OCI-LY7 (cell line): ENCODE results near the gene COPS2. TPM values are rescaled to one million over a fixed set of nuclear protein-coding genes. Genes with fewer than 3 reads are reported as not detected.

Source experiments
- BruUV-seq: library from RNA; stranded (reverse); fragments of 400-500 nt; replicated peaks from 2 replicates; lab custom pipeline; 2021; lab: Mats Ljungman, UMichigan
- CTCF ChIA-PET: fragments of 300-600 bp; sonication (Branson Sonifier 250); formaldehyde crosslinking; loops from one replicate; lab custom pipeline; 2022; ENCODE audit warnings: antibody characterized with exemption; ENCODE audit not compliant: unreplicated experiment; lab: Charles Lee
- POLR2A ChIA-PET: fragments of 300-600 bp; sonication (Branson Sonifier 250); formaldehyde crosslinking; loops from one replicate; lab custom pipeline; 2022; ENCODE audit warnings: antibody characterized with exemption; lab: Charles Lee
- DNase-seq: peaks from one replicate; pipeline ENCODE4 v3.0.0-alpha.2; 2015; ENCODE audit warnings: low spot score
- H2AFZ ChIP-seq: fragments of 200-600 bp; sonication (generic), shearing (Covaris generic); 2 replicates; pipeline ENCODE4 v1.6.1; 2014; ENCODE audit warnings: mild to moderate bottlenecking, antibody characterized with exemption, low read length, moderate library complexity
- H3K27ac ChIP-seq: fragments of 200-600 bp; sonication (generic); 2 replicates; pipeline ENCODE4 v1.5.1; 2014; ENCODE audit warnings: mixed run types, low read depth, mild to moderate bottlenecking, moderate library complexity, low read length, inconsistent platforms; ENCODE audit not compliant: poor library complexity, severe bottlenecking
- H3K36me3 ChIP-seq: fragments of 200-600 bp; sonication (generic); 2 replicates; pipeline ENCODE4 v1.6.1; 2014; ENCODE audit warnings: mild to moderate bottlenecking, antibody characterized with exemption, low read length, moderate library complexity, mixed read lengths; ENCODE audit not compliant: insufficient read depth
- H3K4me1 ChIP-seq: fragments of 200-600 bp; sonication (generic); 2 replicates; pipeline ENCODE4 v1.5.1; 2014; ENCODE audit warnings: mild to moderate bottlenecking, low read length; ENCODE audit not compliant: insufficient read depth, poor library complexity, severe bottlenecking
- H3K4me2 ChIP-seq: fragments of 200-600 bp; sonication (generic); 2 replicates; pipeline ENCODE4 v1.6.1; 2014; ENCODE audit warnings: mild to moderate bottlenecking, low read length
- H3K4me3 ChIP-seq: fragments of 200-600 bp; sonication (generic); 2 replicates; pipeline ENCODE4 v1.5.1; 2014; ENCODE audit warnings: mild to moderate bottlenecking, low read depth, low read length; ENCODE audit not compliant: poor library complexity, severe bottlenecking
- H3K79me2 ChIP-seq: fragments of 200-600 bp; sonication (generic); 2 replicates; pipeline ENCODE4 v1.6.1; 2016; ENCODE audit warnings: low read depth, mild to moderate bottlenecking, low read length, moderate library complexity, mixed read lengths; ENCODE audit not compliant: insufficient read depth
- H3K9me2 ChIP-seq: fragments of 200-600 bp; sonication (generic); 2 replicates; pipeline ENCODE4 v1.6.1; 2016; ENCODE audit warnings: mild to moderate bottlenecking, low read length, mixed read lengths; ENCODE audit not compliant: insufficient read depth
- H3K9me3 ChIP-seq: fragments of 200-600 bp; sonication (generic); 2 replicates; pipeline ENCODE4 v1.6.1; 2014; ENCODE audit warnings: mild to moderate bottlenecking, mixed run types, low read length, mixed read lengths
- H4K20me1 ChIP-seq: fragments of 200-600 bp; sonication (generic); 2 replicates; pipeline ENCODE4 v1.6.1; 2014; ENCODE audit warnings: mild to moderate bottlenecking, antibody characterized with exemption, low read length, moderate library complexity, mixed read lengths; ENCODE audit not compliant: insufficient read depth
- CTCF ChIP-seq: fragments of 200-600 bp; sonication (generic); conservative IDR thresholded peaks from 2 replicates; pipeline ENCODE4 v1.5.1; 2014; ENCODE audit warnings: mild to moderate bottlenecking, antibody characterized with exemption, low read length, moderate library complexity, mixed read lengths
- EZH2phosphoT487 ChIP-seq: fragments of 200-600 bp; sonication (generic); IDR thresholded peaks from 2 replicates; pipeline ENCODE4 v1.6.1; 2018; ENCODE audit warnings: low read depth, borderline replicate concordance, mild to moderate bottlenecking, mixed run types, antibody characterized with exemption, low read length, moderate library complexity, mixed read lengths
- intact Hi-C: fragments of 100-400 bp; cut with micrococcal nuclease; formaldehyde crosslinking; loops from one replicate; pipeline ENCODE4 v1.10.0; 2022; ENCODE audit not compliant: unreplicated experiment
- total RNA-seq, 2 experiments: library from RNA; depleted of rRNA in 1 of 2; stranded (reverse); fragments of >200 nt in 1 of 2; shearing (Covaris generic) in 1 of 2; gene quantifications; 2 replicates each; pipeline ENCODE4 v1.2.3, GENCODE V29; 2014 to 2022

COPS2 gene
- total RNA-seq, 2 experiments from 2014 or later, result 24.6 to 81.2 TPM

- H3K79me2 ChIP-seq, result peaks cover 22% of the 10 kb centered on the region; the same call in 1 of the 2 replicates
- no peaks in the 10 kb centered on the region for H4K20me1 ChIP-seq
- peak within 1 kb of the TSS; percentile 74 for H3K4me3 ChIP-seq
- peaks cover 18% of the 10 kb centered on the region for H3K4me1 ChIP-seq
- no TSS peak for BruUV-seq
- TF ChIP-seq CTCF (no peak), EZH2phosphoT487 (no peak)
- peak; percentile 78 for DNase-seq
- POLR2A ChIA-PET, result interaction anchor here (0.6 to 2.9 kb wide), 11 partner anchors 9 to 1170 kb away, joined by 3 to 27 read pairs (median 4); partner anchors contain the start of genes CEP152, COPS2 and EID1
- no peaks in the 10 kb centered on the region; the same call in 1 of the 2 replicates for H3K9me3 ChIP-seq
- H3K36me3 ChIP-seq, result peaks cover 4% of the 10 kb centered on the region; the same call in 1 of the 2 replicates
- peak within 1 kb of the TSS; percentile 83 for H2AFZ ChIP-seq
- CTCF ChIA-PET, result no interaction called here
- H3K9me2 ChIP-seq, result no peaks in the 10 kb centered on the region
- H3K4me2 ChIP-seq, result peak within 1 kb of the TSS; percentile 75
- intact Hi-C loops, result loop anchor here (1.0 kb wide), 1 partner anchor 13 kb away; no protein-coding TSS in a partner anchor
- H3K27ac ChIP-seq, result peak within 1 kb of the TSS; percentile 29
Measured at GRCh38 chr15:49169880-49170597, 14.6 kb upstream of the COPS2 start, which contains the start of gene GALK2. Gene GALK2 (plus strand): TSS chr15:49170247. CDS start chr15:49170323, 76 bp downstream.

- CTCF ChIA-PET, result no interaction called here
Measured at GRCh38 chr15:49168016-49168415, 12.6 kb upstream of the COPS2 start.

More at GRCh38 chr15:49168016-49168415, 12.6 kb upstream of the COPS2 start:
- H3K4me3 ChIP-seq, result no peak overlapping the region
- no peaks in the 10 kb centered on the region for H3K9me3 ChIP-seq
- H3K27ac ChIP-seq, result no peak overlapping the region
- H3K9me2 ChIP-seq, result no peaks in the 10 kb centered on the region
- TF ChIP-seq EZH2phosphoT487 (no peak), CTCF (no peak)
- H3K79me2 ChIP-seq, result peaks cover 14% of the 10 kb centered on the region; the same call in 1 of the 2 replicates
- no peaks in the 10 kb centered on the region for H4K20me1 ChIP-seq
- peaks cover 18% of the 10 kb centered on the region for H3K4me1 ChIP-seq
- H3K36me3 ChIP-seq, result peaks cover 7% of the 10 kb centered on the region
- intact Hi-C loops, result no loop called here
- H3K4me2 ChIP-seq, result no peak overlapping the region
- no peak for DNase-seq
- H2AFZ ChIP-seq, result no peak overlapping the region
- POLR2A ChIA-PET, result interaction anchor here (2.9 kb wide), 1 partner anchor 12 kb away, joined by 27 read pairs; the partner anchor contains the start of gene COPS2
- no TSS peak for BruUV-seq
